GM19351 (cell line): ENCODE results near the gene PPP5C.
"Not testable (repeated sequence)": the region's sequence is repeated elsewhere in the genome, so short reads cannot be mapped to it uniquely, and the experiment has no call there.

Source experiments
- ATAC-seq: cut with Tn5 transposase; IDR thresholded peaks from one replicate; pipeline ENCODE4 v1.9.1; 2021; ENCODE audit warnings: mild to moderate bottlenecking, moderate library complexity; ENCODE audit not compliant: unreplicated experiment

PPP5C gene

DNA sequence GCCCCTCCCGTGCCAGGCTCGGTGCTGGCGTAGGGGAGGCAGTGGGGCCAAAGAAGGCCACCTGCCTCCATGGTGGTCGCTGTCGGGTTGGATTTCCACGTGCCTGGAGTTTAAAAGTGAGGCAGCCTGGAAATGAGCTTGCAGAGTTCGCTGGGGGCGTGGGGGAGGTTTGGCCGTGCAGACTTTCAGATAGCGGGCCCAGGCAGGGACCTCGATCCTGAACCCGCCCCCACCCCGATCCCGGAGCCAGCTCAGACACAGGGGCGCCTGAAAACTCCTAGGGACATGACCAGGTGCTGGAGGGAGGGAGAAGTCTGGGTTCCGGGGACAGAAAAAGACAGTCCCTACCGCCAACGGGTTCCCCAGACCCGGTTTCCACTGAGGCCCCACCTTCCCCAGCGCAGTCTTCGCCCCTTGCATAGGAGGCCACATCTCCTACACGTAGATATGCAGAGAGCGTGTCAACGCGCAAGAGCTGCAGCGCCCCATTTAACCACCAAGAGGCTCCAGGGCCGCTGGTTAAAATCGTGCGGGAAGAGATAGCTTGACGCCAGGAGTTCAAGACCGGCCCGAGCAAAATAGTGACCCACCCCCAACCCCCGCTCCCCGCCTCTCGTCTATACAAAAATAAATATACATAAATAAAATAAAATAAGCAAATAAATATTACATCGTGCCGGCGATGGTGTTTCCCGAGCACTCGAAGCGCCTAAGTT lies 58.0 kb downstream of the PPP5C start:
- no peak for ATAC-seq

GRCh38 chr19:46406976-46407375 lies 60.1 kb downstream of the PPP5C start:
- no peak for ATAC-seq

- ATAC-seq: no peak
Measured at GRCh38 chr19:46407856-46408663, 61.2 kb downstream of the PPP5C start.

DNA sequence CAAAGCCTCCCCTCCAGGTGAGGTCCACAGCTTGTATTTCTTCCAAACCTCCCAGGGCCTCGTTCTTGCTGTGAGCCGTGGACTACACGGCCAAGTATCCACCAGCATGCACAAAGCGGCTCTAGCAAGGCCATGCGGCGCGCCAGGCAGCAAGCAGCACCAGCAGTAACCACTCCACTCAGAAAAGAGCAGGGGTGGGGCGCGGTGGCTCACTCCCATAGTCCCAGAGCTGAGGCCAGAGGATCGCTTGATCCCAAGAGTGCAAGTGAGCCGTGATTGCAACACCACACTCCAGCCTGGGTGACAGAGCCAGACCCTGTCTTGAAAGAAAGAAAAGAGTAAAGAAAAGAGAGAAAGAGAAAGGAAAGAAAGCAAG lies 61.8 kb downstream of the PPP5C start:
- no peak for ATAC-seq

DNA sequence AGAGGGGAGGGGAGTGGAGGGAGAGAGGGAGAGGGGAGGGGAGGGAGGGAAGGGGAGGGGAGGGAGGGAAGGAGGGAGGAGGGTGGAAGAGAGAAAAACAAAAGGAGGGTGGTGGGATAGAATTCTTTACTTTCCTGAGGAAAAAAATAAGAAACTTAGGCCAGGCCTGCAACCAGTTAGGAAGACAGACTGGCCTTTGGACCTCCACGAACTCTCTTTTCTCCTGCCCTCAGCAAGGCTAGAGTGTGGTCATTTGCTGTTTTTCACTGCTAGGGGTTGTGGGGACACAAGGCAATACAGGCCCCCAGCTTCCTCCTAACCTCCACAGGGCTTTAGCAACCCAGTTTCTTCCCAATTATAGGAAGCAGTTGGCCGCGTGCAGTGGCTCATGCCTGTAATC lies 62.3 kb downstream of the PPP5C start:
- no peak for ATAC-seq

GRCh38 chr19:46410205-46411087 lies 63.6 kb downstream of the PPP5C start:
- ATAC-seq: no peak

- no peak for ATAC-seq
Measured at GRCh38 chr19:46411088-46411924, 64.4 kb downstream of the PPP5C start.

DNA sequence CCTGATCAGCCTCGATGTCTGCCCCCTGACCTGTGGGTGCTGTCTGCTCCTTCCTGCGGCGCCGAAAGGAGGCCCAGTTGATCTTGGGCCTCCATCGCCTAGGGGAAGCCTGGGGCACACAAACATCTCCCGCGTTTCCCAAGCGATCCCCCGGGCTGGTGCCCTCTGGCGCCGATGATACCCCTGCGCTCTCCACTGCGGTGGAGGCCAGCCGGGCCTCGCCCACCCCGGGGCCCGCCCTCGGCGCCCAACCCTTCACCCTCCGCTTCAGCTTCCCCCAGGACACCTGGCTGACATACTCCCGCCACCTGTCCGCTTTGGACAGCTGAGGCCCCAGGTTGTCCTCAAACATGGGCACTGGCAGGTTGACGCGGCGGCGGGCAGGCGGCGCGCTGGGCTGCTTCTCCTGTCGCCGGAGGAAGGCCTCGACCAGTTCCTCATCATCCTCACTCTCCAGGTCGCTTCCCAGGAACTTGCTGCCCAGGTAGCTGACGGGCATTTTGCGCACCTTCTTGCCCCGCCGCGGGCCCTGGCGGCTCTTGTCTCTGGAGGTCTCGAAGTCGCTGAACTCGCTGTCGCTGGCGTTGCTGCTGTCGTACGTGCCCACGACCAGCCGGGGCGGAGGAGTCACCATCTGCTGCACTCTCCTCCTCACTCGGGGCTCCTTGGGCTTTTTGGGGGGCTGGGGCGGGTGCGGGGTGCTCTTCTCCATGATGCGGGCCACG lies 65.2 kb downstream of the PPP5C start:
- no peak for ATAC-seq

DNA sequence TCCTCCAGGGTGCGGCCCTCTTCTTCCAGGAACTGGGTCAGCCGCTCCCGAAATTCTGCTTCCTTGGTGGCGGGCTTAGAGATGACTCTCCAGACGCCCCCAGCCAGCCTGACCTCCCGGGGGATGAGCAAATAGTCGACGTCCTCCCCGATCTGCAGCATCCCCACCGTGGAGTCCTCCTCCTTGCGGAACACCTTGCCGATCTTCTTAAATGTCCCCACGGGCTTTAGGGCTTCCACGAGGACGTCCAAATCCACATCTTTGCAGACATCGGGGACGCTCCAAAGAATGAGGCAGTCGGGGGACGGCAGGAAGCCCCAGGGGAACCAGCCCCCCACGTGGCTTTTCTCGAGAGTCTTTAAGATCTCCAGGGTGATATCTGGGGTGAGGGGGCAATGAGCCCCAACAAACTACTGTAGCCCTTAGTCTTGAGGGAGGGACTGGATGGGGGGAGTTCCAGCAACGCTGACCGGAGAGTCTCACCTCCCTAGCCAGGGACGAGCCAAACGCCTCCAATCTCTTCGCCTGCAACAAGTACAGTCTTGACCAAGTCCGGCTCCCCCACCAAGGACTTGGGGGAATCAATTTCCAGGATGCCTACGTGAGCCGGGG lies 65.9 kb downstream of the PPP5C start:
- no peak for ATAC-seq

DNA sequence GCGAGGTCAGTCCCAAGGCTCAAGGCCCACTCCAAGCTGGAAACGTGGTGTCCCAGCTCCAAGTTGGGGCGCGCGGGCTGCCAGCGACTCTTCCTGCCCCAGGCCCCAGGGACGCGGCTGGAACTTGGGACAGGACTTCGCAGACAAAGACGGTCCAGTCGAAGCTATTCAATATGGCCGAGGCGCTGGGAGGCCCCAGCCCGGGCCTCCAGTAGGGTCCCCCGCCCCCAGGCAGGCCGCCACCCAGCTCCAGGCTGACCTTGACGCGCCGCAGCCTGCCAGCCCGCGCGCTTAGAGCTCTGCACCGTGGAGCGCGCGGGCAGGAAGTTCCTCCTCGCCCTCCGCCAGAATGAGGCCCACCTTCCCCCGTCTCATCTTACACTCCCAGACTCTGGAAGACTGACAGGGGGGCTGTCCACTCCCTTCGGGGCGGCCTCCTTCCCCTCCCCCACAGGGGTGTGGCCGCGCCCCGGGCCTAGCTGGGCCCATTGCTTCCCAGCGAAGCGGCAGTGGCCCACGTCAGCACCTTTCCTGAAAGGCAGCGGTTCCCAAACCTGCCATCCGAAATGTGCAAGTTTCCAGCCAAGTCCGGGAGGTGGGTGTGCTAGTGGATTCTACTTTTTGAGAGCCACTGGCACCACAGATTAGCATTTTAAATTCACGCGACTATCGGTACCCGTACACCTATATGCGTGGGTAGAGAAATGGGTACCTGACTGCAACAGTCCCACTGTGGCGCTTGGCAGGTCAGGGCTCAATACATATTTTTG lies 66.6 kb downstream of the PPP5C start, which contains the start of gene CCDC8:
CCDC8 (minus strand) TSS at position 303 of the 770 bp plus-strand sequence. CDS start 754 bp downstream, outside the sequence.
- ATAC-seq: no peak

- ATAC-seq: not testable (repeated sequence)
Measured at GRCh38 chr19:46414899-46415298, 68.0 kb downstream of the PPP5C start.

DNA sequence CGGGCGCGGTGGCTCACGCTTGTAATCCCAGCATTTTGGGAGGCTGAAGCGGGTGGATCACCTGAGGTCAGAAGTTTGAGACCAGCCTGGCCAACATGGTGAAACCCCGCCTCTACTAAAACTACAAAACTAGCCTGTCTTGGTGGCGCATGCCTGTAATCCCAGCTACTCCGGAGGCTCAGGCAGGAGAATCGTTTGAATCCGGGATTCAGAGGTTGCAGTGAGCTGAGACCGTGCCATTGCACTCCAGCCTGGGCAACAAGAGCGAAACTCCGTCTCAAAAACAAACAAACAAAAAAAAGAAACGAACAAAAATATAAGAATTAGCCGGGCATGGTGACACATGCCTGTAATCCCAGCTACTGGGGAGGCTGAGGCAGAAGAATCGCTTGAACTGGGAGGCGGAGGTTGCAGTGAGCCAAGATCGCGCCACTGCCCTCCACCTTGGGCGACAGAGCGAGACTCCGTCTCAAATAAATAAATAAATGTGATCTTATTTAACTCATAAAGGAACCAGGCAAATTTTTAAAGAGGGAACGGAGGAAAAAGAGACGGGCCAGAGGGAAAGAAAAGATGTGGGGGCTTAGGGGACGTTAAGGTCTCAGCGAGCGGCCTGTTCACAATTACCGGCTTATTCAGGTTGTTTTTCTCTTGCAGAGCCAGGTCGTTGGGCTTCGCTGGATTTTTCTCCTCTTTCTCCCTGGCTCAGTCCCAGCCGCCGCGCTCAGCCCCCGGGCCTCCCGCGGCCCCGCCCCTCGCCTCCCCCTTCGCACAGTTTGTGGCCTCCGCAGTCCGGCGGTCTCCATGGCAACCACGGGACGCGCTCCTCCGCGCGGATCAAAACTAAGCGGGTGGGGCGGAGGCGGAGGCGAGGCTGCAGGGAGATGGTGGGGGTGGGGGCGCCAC lies 69.2 kb downstream of the PPP5C start:
- ATAC-seq: not testable (repeated sequence)

DNA sequence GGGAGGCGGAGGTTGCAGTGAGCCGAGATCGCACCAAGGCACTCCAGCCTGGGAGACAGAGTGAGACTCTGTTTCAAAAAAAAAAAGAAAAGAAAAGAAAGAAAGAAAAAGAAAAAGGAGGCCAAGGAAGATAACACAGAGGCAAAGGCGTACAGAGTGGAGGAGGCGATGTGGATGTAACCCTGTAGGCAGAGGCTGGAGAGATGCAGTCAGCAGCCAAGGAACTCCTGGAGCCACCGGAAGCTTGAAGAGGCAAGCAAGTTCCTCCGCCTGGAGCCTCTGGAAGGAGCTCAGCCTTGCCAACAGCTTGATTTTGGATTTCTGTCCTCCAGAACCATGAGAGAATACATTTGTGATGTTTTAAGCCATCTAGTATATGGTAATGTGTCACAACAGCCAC lies 73.2 kb downstream of the PPP5C start:
- no peak for ATAC-seq

- ATAC-seq: no peak
Measured at GRCh38 chr19:46422344-46422743, 75.5 kb downstream of the PPP5C start.

GRCh38 chr19:46423188-46423587 lies 76.3 kb downstream of the PPP5C start:
- no peak for ATAC-seq

DNA sequence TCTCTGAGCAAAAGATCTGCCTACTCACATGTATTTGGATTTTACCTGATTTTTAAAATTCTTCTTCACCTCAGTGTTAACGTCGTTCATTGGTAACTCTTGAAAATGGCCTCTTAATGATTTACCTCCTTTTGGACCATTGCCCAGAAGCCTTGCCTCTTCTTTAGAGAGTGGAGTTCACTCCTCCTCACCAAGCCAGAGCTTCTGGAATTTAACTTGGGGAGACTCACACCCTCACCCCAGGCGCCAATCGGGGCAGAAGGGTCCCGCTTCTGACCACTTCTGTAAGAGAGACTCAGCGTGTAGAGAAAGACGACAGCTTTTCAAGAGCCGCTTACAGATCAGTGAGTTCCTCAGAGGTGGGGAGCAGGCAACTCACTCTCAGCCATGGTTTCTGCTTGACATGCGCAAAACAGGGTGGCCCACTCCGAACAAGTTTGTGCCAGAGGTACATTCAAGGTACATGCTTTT lies 79.2 kb downstream of the PPP5C start:
- ATAC-seq: no peak

GRCh38 chr19:46426506-46427162 lies 79.7 kb downstream of the PPP5C start:
- ATAC-seq: no peak
